ENCODE data around the gene GRAMD1B. TPM values are rescaled to one million over a fixed set of nuclear protein-coding genes. Genes with fewer than 3 reads are reported as not detected.
"Not testable (repeated sequence)": the region's sequence is repeated elsewhere in the genome, so short reads cannot be mapped to it uniquely, and the experiment has no call there.

GRAMD1B gene
- total RNA-seq, 1 donor from 2014 or later, result 15.0 TPM

GRCh38 chr11:123460012-123460700 is 30.1 kb downstream of the GRAMD1B start:
- POLR2A ChIA-PET, result no interaction called here
- Mint-ChIP-seq H3K36me3 (ENCODE audit: low read depth) (no peaks in the 10 kb centered on the region), H3K27ac (no peak overlapping the region), H3K27me3 (no peaks in the 10 kb centered on the region), H3K9me3 (no peaks in the 10 kb centered on the region), H3K4me3 (no peak overlapping the region), H3K4me1 (peaks cover 11% of the 10 kb centered on the region)
- no peak for TF ChIP-seq CTCF (IDR thresholded peaks at IDR 0.05)
- DNase-seq, result no peak
- intact Hi-C loops (cut with micrococcal nuclease), result no loop called here
- no peak for ATAC-seq (ENCODE audit: low read depth)
- CTCF ChIA-PET, result no interaction called here

- intact Hi-C loops (cut with micrococcal nuclease), result no loop called here
- peaks cover 14% of the 10 kb centered on the region for H3K4me1 Mint-ChIP-seq
- no peak overlapping the region for H3K4me3 Mint-ChIP-seq
- H3K9me3 Mint-ChIP-seq, result no peaks in the 10 kb centered on the region
- no peaks in the 10 kb centered on the region for H3K27me3 Mint-ChIP-seq
- CTCF ChIA-PET, result no interaction called here
- no peak for DNase-seq
- POLR2A ChIA-PET, result no interaction called here
- ATAC-seq (ENCODE audit: low read depth), result no peak
- no peak for TF ChIP-seq CTCF (IDR thresholded peaks at IDR 0.05)
- H3K27ac Mint-ChIP-seq, result no peak overlapping the region
- H3K36me3 Mint-ChIP-seq (ENCODE audit: low read depth), result no peaks in the 10 kb centered on the region
Observed at GRCh38 chr11:123461164-123461563, 31.1 kb downstream of the GRAMD1B start.

- intact Hi-C loops (cut with micrococcal nuclease); H3K27me3 Mint-ChIP-seq; ATAC-seq (ENCODE audit: low read depth); H3K27ac Mint-ChIP-seq; H3K9me3 Mint-ChIP-seq; CTCF ChIA-PET; DNase-seq; H3K36me3 Mint-ChIP-seq (ENCODE audit: low read depth); H3K4me3 Mint-ChIP-seq: not testable (repeated sequence)
- peaks cover 10% of the 10 kb centered on the region for H3K4me1 Mint-ChIP-seq
- POLR2A ChIA-PET, result interaction anchor here (1.0 kb wide), 1 partner anchor 19 kb away, joined by 4 read pairs; no protein-coding TSS in a partner anchor
Observed at GRCh38 chr11:123465667-123466066, 35.6 kb downstream of the GRAMD1B start.

- Mint-ChIP-seq H3K4me1 (peaks cover 10% of the 10 kb centered on the region), H3K27ac (peak overlapping the region; percentile 22)
- H3K9me3 Mint-ChIP-seq; ATAC-seq (ENCODE audit: low read depth); H3K4me3 Mint-ChIP-seq; intact Hi-C loops (cut with micrococcal nuclease); H3K27me3 Mint-ChIP-seq; DNase-seq; CTCF ChIA-PET; H3K36me3 Mint-ChIP-seq (ENCODE audit: low read depth): not testable (repeated sequence)
- POLR2A ChIA-PET, result interaction anchor here (1.0 kb wide), 1 partner anchor 18 kb away, joined by 4 read pairs; no protein-coding TSS in a partner anchor
Observed at GRCh38 chr11:123466172-123466571, 36.1 kb downstream of the GRAMD1B start.

- Mint-ChIP-seq H3K27ac (no peak overlapping the region), H3K27me3 (no peaks in the 10 kb centered on the region), H3K4me3 (no peak overlapping the region), H3K9me3 (no peaks in the 10 kb centered on the region), H3K4me1 (peaks cover 7% of the 10 kb centered on the region), H3K36me3 (ENCODE audit: low read depth) (no peaks in the 10 kb centered on the region)
- DNase-seq (no peak), ATAC-seq (ENCODE audit: low read depth) (no peak)
- ChIA-PET CTCF (interaction anchor here (1.0 kb wide), 1 partner anchor 62 kb away, joined by 4 read pairs; no protein-coding TSS in a partner anchor), POLR2A (no interaction called here)
- TF ChIP-seq CTCF (IDR thresholded peaks at IDR 0.05), result no peak
- intact Hi-C loops (cut with micrococcal nuclease), result no loop called here
Observed at GRCh38 chr11:123469089-123469488, 39.0 kb downstream of the GRAMD1B start.

GRCh38 chr11:123469586-123469985 is 39.5 kb downstream of the GRAMD1B start:
- CTCF ChIA-PET, result no interaction called here
- TF ChIP-seq CTCF (IDR thresholded peaks at IDR 0.05), result no peak
- ATAC-seq (ENCODE audit: low read depth) (no peak), DNase-seq (no peak)
- no peaks in the 10 kb centered on the region for H3K9me3 Mint-ChIP-seq
- POLR2A ChIA-PET, result no interaction called here
- no peak overlapping the region for H3K4me3 Mint-ChIP-seq
- H3K27ac Mint-ChIP-seq, result no peak overlapping the region
- H3K36me3 Mint-ChIP-seq (ENCODE audit: low read depth), result no peaks in the 10 kb centered on the region
- H3K27me3 Mint-ChIP-seq, result no peaks in the 10 kb centered on the region
- intact Hi-C loops (cut with micrococcal nuclease), result no loop called here
- peaks cover 7% of the 10 kb centered on the region for H3K4me1 Mint-ChIP-seq

All from activated B cell treated with CpG ODN at 0.5 μM for 24 hours (primary cell).